ENCODE data around the gene IQUB. TPM values are rescaled to one million over a fixed set of nuclear protein-coding genes. Genes with fewer than 3 reads are reported as not detected.
"Not testable (repeated sequence)": the region's sequence is repeated elsewhere in the genome, so short reads cannot be mapped to it uniquely, and the experiment has no call there.

IQUB gene
- total and polyA plus RNA-seq, 9 donors: 0.35 to 11.3 (median 0.93) TPM

- Histone ChIP-seq H3K4me3 (no peak overlapping the region), H3K9me3 (no peaks in the 10 kb centered on the region), H3K27me3 (no peaks in the 10 kb centered on the region), H3K36me3 (no peaks in the 10 kb centered on the region), H3K27ac (no peak overlapping the region), H3K4me1 (ENCODE audit: insufficient read depth) (no peaks in the 10 kb centered on the region)
- no peak for DNase-seq
- 82 to 88% (median 87%) methylated on average over 3 of the region's 3 CpGs for WGBS, 3 donors
- no peak for TF ChIP-seq EP300 (IDR thresholded peaks at IDR 0.05)
- intact Hi-C loops (cut with DNase I): no loop called here
Observed at GRCh38 chr7:123492485-123492884, 41.9 kb downstream of the IQUB start.

GRCh38 chr7:123485721-123486120, 48.7 kb downstream of the IQUB start:
- Histone ChIP-seq H3K27me3 (no peaks in the 10 kb centered on the region), H3K4me1 (ENCODE audit: insufficient read depth) (no peaks in the 10 kb centered on the region), H3K27ac (no peak overlapping the region), H3K4me3 (no peak overlapping the region), H3K9me3 (no peaks in the 10 kb centered on the region), H3K36me3 (no peaks in the 10 kb centered on the region)
- no peak for DNase-seq
- intact Hi-C loops (cut with DNase I): no loop called here
- TF ChIP-seq EP300 (IDR thresholded peaks at IDR 0.05): no peak
- no peak for TF ChIP-seq POLR2A (IDR thresholded peaks at IDR 0.05)
- TF ChIP-seq, protein P1, sequence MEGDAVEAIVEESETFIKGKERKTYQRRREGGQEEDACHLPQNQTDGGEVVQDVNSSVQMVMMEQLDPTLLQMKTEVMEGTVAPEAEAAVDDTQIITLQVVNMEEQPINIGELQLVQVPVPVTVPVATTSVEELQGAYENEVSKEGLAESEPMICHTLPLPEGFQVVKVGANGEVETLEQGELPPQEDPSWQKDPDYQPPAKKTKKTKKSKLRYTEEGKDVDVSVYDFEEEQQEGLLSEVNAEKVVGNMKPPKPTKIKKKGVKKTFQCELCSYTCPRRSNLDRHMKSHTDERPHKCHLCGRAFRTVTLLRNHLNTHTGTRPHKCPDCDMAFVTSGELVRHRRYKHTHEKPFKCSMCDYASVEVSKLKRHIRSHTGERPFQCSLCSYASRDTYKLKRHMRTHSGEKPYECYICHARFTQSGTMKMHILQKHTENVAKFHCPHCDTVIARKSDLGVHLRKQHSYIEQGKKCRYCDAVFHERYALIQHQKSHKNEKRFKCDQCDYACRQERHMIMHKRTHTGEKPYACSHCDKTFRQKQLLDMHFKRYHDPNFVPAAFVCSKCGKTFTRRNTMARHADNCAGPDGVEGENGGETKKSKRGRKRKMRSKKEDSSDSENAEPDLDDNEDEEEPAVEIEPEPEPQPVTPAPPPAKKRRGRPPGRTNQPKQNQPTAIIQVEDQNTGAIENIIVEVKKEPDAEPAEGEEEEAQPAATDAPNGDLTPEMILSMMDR (IDR thresholded peaks at IDR 0.05): no peak
- WGBS, 3 donors: 89% methylated on average over 2 of the region's 2 CpGs

GRCh38 chr7:123485187-123485586, 49.2 kb downstream of the IQUB start:
- H3K27me3 ChIP-seq: no peaks in the 10 kb centered on the region
- intact Hi-C loops (cut with DNase I): no loop called here
- no peak for DNase-seq
- no peak overlapping the region for H3K27ac ChIP-seq
- WGBS, 3 donors: 93 to 100% (median 96%) methylated on average over 1 of the region's 1 CpG
- no peaks in the 10 kb centered on the region for H3K36me3 ChIP-seq
- no peaks in the 10 kb centered on the region for H3K9me3 ChIP-seq
- no peak for TF ChIP-seq POLR2A (IDR thresholded peaks at IDR 0.05)
- no peak for TF ChIP-seq EP300 (IDR thresholded peaks at IDR 0.05)
- TF ChIP-seq, protein P1 (IDR thresholded peaks at IDR 0.05): no peak
- H3K4me3 ChIP-seq: no peak overlapping the region
- no peaks in the 10 kb centered on the region for H3K4me1 ChIP-seq (ENCODE audit: insufficient read depth)

DNA sequence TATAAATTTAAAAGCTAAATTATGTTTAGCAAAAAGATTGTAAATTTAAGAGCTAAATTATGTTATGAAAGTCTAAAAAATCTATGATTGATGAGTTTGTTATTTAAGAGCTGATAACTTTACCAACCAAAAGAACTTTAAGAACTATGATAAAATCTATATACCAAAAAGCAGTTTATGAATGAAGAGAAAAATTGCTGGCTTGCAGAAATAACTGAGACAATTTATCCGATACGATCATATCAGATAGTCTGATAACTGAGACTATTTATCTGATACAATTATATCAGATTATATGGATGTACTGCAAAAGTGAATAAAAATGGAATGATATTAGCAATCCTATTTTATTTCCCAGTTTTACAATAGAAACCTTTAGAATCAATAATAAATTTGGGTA, 50.2 kb downstream of the IQUB start:
- Histone ChIP-seq H3K27ac (no peak overlapping the region), H3K27me3 (no peaks in the 10 kb centered on the region), H3K4me1 (ENCODE audit: insufficient read depth) (no peaks in the 10 kb centered on the region), H3K36me3 (no peaks in the 10 kb centered on the region), H3K9me3 (no peaks in the 10 kb centered on the region), H3K4me3 (no peak overlapping the region)
- 97 to 98% (median 98%) methylated on average over 2 of the region's 2 CpGs for WGBS, 3 donors
- intact Hi-C loops (cut with DNase I): no loop called here
- no peak for DNase-seq
- TF ChIP-seq, protein P1 (IDR thresholded peaks at IDR 0.05): no peak
- TF ChIP-seq POLR2A (IDR thresholded peaks at IDR 0.05) (no peak), EP300 (IDR thresholded peaks at IDR 0.05) (no peak)

- no peaks in the 10 kb centered on the region for H3K36me3 ChIP-seq
- 90 to 95% (median 94%) methylated on average over 3 of the region's 3 CpGs for WGBS, 3 donors
Observed at GRCh38 chr7:123480107-123480506, 54.3 kb downstream of the IQUB start.

GRCh38 chr7:123478056-123478455, 56.3 kb downstream of the IQUB start:
- H3K9me3 ChIP-seq; intact Hi-C loops (cut with DNase I); H3K27me3 ChIP-seq; H3K4me1 ChIP-seq (ENCODE audit: insufficient read depth); H3K4me3 ChIP-seq; DNase-seq; H3K27ac ChIP-seq; H3K36me3 ChIP-seq: not testable (repeated sequence)
- 94 to 98% (median 98%) methylated on average over 1 of the region's 1 CpG for WGBS, 3 donors

More at GRCh38 chr7:123480107-123480506, 54.3 kb downstream of the IQUB start:
- Histone ChIP-seq H3K4me3 (no peak overlapping the region), H3K9me3 (no peaks in the 10 kb centered on the region), H3K4me1 (ENCODE audit: insufficient read depth) (no peaks in the 10 kb centered on the region), H3K27me3 (no peaks in the 10 kb centered on the region), H3K27ac (no peak overlapping the region)
- DNase-seq: no peak
- TF ChIP-seq POLR2A (IDR thresholded peaks at IDR 0.05) (no peak), EP300 (IDR thresholded peaks at IDR 0.05) (no peak)
- TF ChIP-seq, protein P1 (IDR thresholded peaks at IDR 0.05): no peak
- intact Hi-C loops (cut with DNase I): no loop called here

All from ovary (tissue), 9 donors.